ENCODE data around the gene ADCY1.

GRCh38 chr7:45696476-45696875, 122.3 kb downstream of the ADCY1 start:
- TF ChIP-seq CTCF (IDR thresholded peaks at IDR 0.05) (no peak), POLR2A (IDR thresholded peaks at IDR 0.05) (no peak), POLR2AphosphoS5 (IDR thresholded peaks at IDR 0.05) (no peak)

Data from stomach (tissue), 4 donors.